Hepatocyte (in vitro differentiated cells): ENCODE results near the gene PLA2G4C. TPM values are rescaled to one million over a fixed set of nuclear protein-coding genes. Genes with fewer than 3 reads are reported as not detected.

Experiments
- DNase-seq: peaks from one replicate; pipeline ENCODE4 v3.0.0-alpha.2; 2016; ENCODE audit warnings: low spot score
- H2AFZ ChIP-seq: fragments of 200-600 bp; sonication (generic); 2 replicates; pipeline ENCODE4 v1.6.0; 2016; ENCODE audit warnings: antibody characterized with exemption, mild to moderate bottlenecking
- H3K27ac ChIP-seq: fragments of 200-600 bp; sonication (generic); 2 replicates; pipeline ENCODE4 v1.5.1; 2016; ENCODE audit warnings: mild to moderate bottlenecking
- H3K27me3 ChIP-seq: fragments of 200-600 bp; sonication (generic); 2 replicates; pipeline ENCODE4 v1.6.1; 2016
- H3K36me3 ChIP-seq: fragments of 200-600 bp; sonication (generic); replicated peaks from 2 replicates; pipeline ENCODE4 v1.5.1; 2016; ENCODE audit warnings: low read depth; ENCODE audit not compliant: insufficient read depth
- H3K4me1 ChIP-seq: fragments of 200-600 bp; sonication (generic); 2 replicates; pipeline ENCODE4 v1.5.1; 2016; ENCODE audit warnings: mild to moderate bottlenecking, moderate library complexity; ENCODE audit not compliant: insufficient read depth
- H3K4me2 ChIP-seq: fragments of 200-600 bp; sonication (generic); 2 replicates; pipeline ENCODE4 v1.6.0; 2016
- H3K4me3 ChIP-seq: fragments of 200-600 bp; sonication (generic); 2 replicates; pipeline ENCODE4 v1.5.1; 2016; ENCODE audit warnings: mild to moderate bottlenecking
- H3K79me2 ChIP-seq: fragments of 200-600 bp; sonication (generic); 2 replicates; pipeline ENCODE4 v1.6.0; 2017; ENCODE audit warnings: mild to moderate bottlenecking
- H3K9me2 ChIP-seq: fragments of 200-600 bp; sonication (generic); replicated peaks from 2 replicates; pipeline ENCODE4 v1.6.0; 2017; ENCODE audit warnings: mild to moderate bottlenecking; ENCODE audit not compliant: insufficient read depth
- H3K9me3 ChIP-seq: fragments of 200-600 bp; sonication (generic); 2 replicates; pipeline ENCODE4 v1.5.1; 2016; ENCODE audit warnings: low read depth, mild to moderate bottlenecking
- H4K20me1 ChIP-seq: fragments of 200-600 bp; sonication (generic); 2 replicates; pipeline ENCODE4 v1.6.0; 2016; ENCODE audit warnings: mild to moderate bottlenecking; ENCODE audit not compliant: insufficient read depth, poor library complexity, severe bottlenecking
- EZH2 ChIP-seq: fragments of 200-600 bp; sonication (generic); IDR thresholded peaks from 2 replicates; pipeline ENCODE4 v1.6.1; 2016; ENCODE audit warnings: antibody characterized with exemption, mild to moderate bottlenecking, borderline replicate concordance
- EZH2phosphoT487 ChIP-seq: fragments of 200-600 bp; sonication (generic); IDR thresholded peaks from one replicate; pipeline ENCODE4 v1.6.1; 2018; ENCODE audit warnings: antibody characterized with exemption, mild to moderate bottlenecking, low read depth, moderate library complexity; ENCODE audit not compliant: unreplicated experiment, severe bottlenecking
- WGBS: methylation state at CpG from one replicate; pipeline ENCODE4 v1.1.6; 2016; ENCODE audit warnings: low lambda C conversion rate; ENCODE audit errors: missing lambda C conversion rate; 5-methylcytosine and 5-hydroxymethylcytosine counted together
- polyA plus RNA-seq: library from polyadenylated mRNA; unstranded; fragments of >200 nt; fragmentation: Nextera tagmentation; extraction: Ambion mirVana; gene quantifications from 2 replicates; pipeline ENCODE4 v1.2.1, GENCODE V29; 2016
- total RNA-seq: library from RNA; depleted of rRNA; stranded (reverse); fragments of >200 nt; gene quantifications from 2 replicates; pipeline ENCODE4 v1.2.3, GENCODE V29; 2014
- TF ChIP-seq, protein P1 (sequence below): fragments of 200-600 bp; sonication (generic); IDR thresholded peaks from 2 replicates; pipeline ENCODE4 v1.5.1; 2016; ENCODE audit warnings: antibody characterized with exemption, mild to moderate bottlenecking; ENCODE audit not compliant: poor library complexity

Gene PLA2G4C
- total and polyA plus RNA-seq, 2 experiments from 2014 or later: 2.0 to 5.4 TPM

DNA sequence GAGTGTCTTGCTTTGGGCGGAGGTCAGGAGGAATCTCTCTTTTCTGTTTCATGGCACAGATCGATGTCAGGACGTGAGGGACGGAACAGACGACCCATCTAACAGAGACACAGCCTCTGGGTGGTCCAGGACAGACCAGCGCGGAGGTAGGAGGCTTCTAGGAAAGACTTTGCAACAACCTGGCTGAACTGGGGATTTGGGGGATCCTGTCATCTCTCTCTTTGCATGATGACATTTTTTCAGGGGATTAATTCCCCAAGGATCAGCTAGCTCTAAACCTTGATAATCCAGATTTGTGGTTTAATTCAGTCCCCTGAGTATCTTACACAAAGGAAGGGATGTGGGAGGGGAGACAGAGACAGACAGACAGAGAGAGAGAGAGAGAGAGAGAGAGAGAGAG is 81.2 kb downstream of the PLA2G4C start:
- H3K4me3 ChIP-seq: no peak overlapping the region
- no peak overlapping the region for H2AFZ ChIP-seq
- no peak for DNase-seq
- H3K27ac ChIP-seq: no peak overlapping the region
- H3K79me2 ChIP-seq: no peaks in the 10 kb centered on the region
- no peaks in the 10 kb centered on the region for H3K36me3 ChIP-seq
- H3K4me1 ChIP-seq: no peaks in the 10 kb centered on the region
- H3K9me2 ChIP-seq: no peaks in the 10 kb centered on the region
- TF ChIP-seq EZH2phosphoT487 (no peak), EZH2 (no peak)
- TF ChIP-seq, protein P1, sequence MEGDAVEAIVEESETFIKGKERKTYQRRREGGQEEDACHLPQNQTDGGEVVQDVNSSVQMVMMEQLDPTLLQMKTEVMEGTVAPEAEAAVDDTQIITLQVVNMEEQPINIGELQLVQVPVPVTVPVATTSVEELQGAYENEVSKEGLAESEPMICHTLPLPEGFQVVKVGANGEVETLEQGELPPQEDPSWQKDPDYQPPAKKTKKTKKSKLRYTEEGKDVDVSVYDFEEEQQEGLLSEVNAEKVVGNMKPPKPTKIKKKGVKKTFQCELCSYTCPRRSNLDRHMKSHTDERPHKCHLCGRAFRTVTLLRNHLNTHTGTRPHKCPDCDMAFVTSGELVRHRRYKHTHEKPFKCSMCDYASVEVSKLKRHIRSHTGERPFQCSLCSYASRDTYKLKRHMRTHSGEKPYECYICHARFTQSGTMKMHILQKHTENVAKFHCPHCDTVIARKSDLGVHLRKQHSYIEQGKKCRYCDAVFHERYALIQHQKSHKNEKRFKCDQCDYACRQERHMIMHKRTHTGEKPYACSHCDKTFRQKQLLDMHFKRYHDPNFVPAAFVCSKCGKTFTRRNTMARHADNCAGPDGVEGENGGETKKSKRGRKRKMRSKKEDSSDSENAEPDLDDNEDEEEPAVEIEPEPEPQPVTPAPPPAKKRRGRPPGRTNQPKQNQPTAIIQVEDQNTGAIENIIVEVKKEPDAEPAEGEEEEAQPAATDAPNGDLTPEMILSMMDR: no peak
- no peak overlapping the region for H3K4me2 ChIP-seq
- no peaks in the 10 kb centered on the region for H3K9me3 ChIP-seq
- no peaks in the 10 kb centered on the region for H3K27me3 ChIP-seq
- 64% methylated on average over 7 of the region's 7 CpGs for WGBS
- H4K20me1 ChIP-seq: no peaks in the 10 kb centered on the region

DNA sequence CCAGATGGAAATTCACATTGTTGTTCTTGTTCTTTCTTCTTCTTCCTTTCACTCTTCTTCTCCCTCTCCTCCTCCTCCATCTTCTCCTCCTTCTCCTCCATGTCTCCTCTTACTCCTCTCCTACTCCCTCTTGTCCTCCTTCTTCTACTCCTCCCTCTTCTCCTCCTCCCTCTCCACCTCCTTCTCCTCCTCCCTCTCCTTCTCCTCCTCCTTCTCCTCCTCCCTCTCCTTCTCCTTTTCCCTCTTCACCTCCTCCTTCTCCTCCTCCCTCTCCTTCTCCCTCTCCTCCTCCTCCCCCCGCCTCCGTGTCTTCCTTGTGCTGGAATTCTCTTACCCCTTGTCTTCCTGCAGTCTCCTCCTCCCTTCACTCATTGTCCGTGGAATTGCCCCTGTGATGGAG is 85.1 kb downstream of the PLA2G4C start:
- H3K79me2 ChIP-seq: no peaks in the 10 kb centered on the region
- no peaks in the 10 kb centered on the region for H3K27me3 ChIP-seq
- no peaks in the 10 kb centered on the region for H3K4me1 ChIP-seq
- H3K36me3 ChIP-seq: no peaks in the 10 kb centered on the region
- DNase-seq: no peak
- no peak overlapping the region for H3K4me3 ChIP-seq
- no peak overlapping the region for H2AFZ ChIP-seq
- H3K4me2 ChIP-seq: no peak overlapping the region
- TF ChIP-seq EZH2phosphoT487 (no peak), EZH2 (no peak)
- TF ChIP-seq, protein P1: no peak
- no peaks in the 10 kb centered on the region for H3K9me3 ChIP-seq
- H3K27ac ChIP-seq: no peak overlapping the region
- H3K9me2 ChIP-seq: no peaks in the 10 kb centered on the region
- 69% methylated on average over 3 of the region's 3 CpGs for WGBS
- H4K20me1 ChIP-seq: no peaks in the 10 kb centered on the region

DNA sequence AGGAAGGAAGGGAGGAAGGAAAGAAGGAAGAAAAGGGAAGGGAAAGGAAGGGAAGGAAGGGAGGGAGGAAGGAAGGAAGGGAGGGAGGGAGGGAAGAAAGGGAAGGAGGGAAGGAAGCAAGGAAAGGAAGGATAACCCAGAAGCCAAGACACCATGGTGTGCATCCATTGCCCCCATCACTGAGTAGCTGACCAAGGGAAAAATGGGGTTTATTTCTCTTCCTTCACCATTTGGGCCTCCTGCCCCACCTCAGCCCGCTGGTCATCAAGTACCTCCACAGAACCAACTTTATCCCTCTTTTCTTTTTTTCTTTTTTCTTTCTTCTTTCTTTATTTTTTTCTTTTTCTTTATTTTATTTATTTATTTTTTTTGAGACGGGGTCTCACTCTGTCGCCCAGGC is 87.1 kb downstream of the PLA2G4C start:
- Histone ChIP-seq H3K79me2 (no peaks in the 10 kb centered on the region), H3K27ac (no peak overlapping the region), H3K9me3 (no peaks in the 10 kb centered on the region), H3K27me3 (no peaks in the 10 kb centered on the region), H3K36me3 (no peaks in the 10 kb centered on the region), H3K9me2 (no peaks in the 10 kb centered on the region), H2AFZ (no peak overlapping the region), H3K4me1 (no peaks in the 10 kb centered on the region), H3K4me2 (no peak overlapping the region), H3K4me3 (no peak overlapping the region), H4K20me1 (no peaks in the 10 kb centered on the region)
- no peak for DNase-seq
- TF ChIP-seq EZH2 (no peak), EZH2phosphoT487 (no peak)
- TF ChIP-seq, protein P1: no peak
- WGBS: 79% methylated on average over 3 of the region's 3 CpGs

GRCh38 chr19:48023011-48023410 is 87.6 kb downstream of the PLA2G4C start:
- H3K9me3 ChIP-seq: no peaks in the 10 kb centered on the region
- H4K20me1 ChIP-seq: no peaks in the 10 kb centered on the region
- H3K27me3 ChIP-seq: no peaks in the 10 kb centered on the region
- no peaks in the 10 kb centered on the region for H3K36me3 ChIP-seq
- no peaks in the 10 kb centered on the region for H3K9me2 ChIP-seq
- H3K4me3 ChIP-seq: no peak overlapping the region
- 75% methylated on average over 1 of the region's 2 CpGs for WGBS
- H3K4me2 ChIP-seq: no peak overlapping the region
- no peak for TF ChIP-seq EZH2
- TF ChIP-seq, protein P1: no peak
- no peaks in the 10 kb centered on the region for H3K79me2 ChIP-seq
- H3K27ac ChIP-seq: no peak overlapping the region
- H3K4me1 ChIP-seq: no peaks in the 10 kb centered on the region
- H2AFZ ChIP-seq: no peak overlapping the region
- no peak for DNase-seq
